Activated naive CD8-positive, alpha-beta T cell treated with anti-CD3 and anti-CD28 coated beads, Interleukin-2, amount 10 ng/mL, durations not matched to agents 7 days and 5 days (primary cell): ENCODE results near the gene WDR47. TPM values are rescaled to one million over a fixed set of nuclear protein-coding genes. Genes with fewer than 3 reads are reported as not detected.
A peak's percentile ranks its signal among the peaks of the same experiment; 100 is the strongest.
"Not testable (repeated sequence)": the region's sequence is repeated elsewhere in the genome, so short reads cannot be mapped to it uniquely, and the experiment has no call there.

Experiments used
- ATAC-seq: fragments of 150-1000 bp; cut with Tn5 transposase; one replicate; pipeline ENCODE4 v1.10.0; 2021; ENCODE audit warnings: low read depth, moderate library complexity
- POLR2A ChIA-PET: fragments of 350-600 bp; sonication (Branson Sonifier 250); formaldehyde crosslinking; loops from one replicate; lab custom pipeline; 2021; ENCODE audit warnings: antibody characterized with exemption; lab: Charles Lee
- DNase-seq: peaks from one replicate; pipeline ENCODE4 v3.0.0; 2021
- H3K27ac Mint-ChIP-seq: one replicate; pipeline ENCODE4 v1.8.0; 2022; ENCODE audit warnings: mild to moderate bottlenecking, mixed read lengths
- H3K27me3 Mint-ChIP-seq: one replicate; pipeline ENCODE4 v1.8.0; 2022; ENCODE audit warnings: mild to moderate bottlenecking, moderate library complexity, mixed read lengths
- H3K36me3 Mint-ChIP-seq: one replicate; pipeline ENCODE4 v1.8.0; 2021; ENCODE audit warnings: mild to moderate bottlenecking, mixed read lengths
- H3K4me1 Mint-ChIP-seq: one replicate; pipeline ENCODE4 v1.8.0; 2021; ENCODE audit warnings: mixed read lengths
- H3K4me3 Mint-ChIP-seq: one replicate; pipeline ENCODE4 v1.8.0; 2022; ENCODE audit warnings: mild to moderate bottlenecking, moderate library complexity, mixed read lengths
- H3K9me3 Mint-ChIP-seq: one replicate; pipeline ENCODE4 v1.8.0; 2021; ENCODE audit warnings: mixed read lengths
- total RNA-seq, 2 experiments: library from RNA; stranded (reverse); gene quantifications; one replicate each; pipeline ENCODE4 v1.2.3, GENCODE V29; 2021

WDR47 gene
- total RNA-seq, 2 experiments from 2014 or later, result 12.4 to 14.7 TPM

GRCh38 chr1:108949044-108949443 is 92.9 kb downstream of the WDR47 start:
- H3K9me3 Mint-ChIP-seq, result no peaks in the 10 kb centered on the region

GRCh38 chr1:108947871-108948525 is 93.9 kb downstream of the WDR47 start:
- ATAC-seq (no peak), DNase-seq (no peak)
- no peak overlapping the region for H3K27ac Mint-ChIP-seq
- POLR2A ChIA-PET, result no interaction called here
- H3K9me3 Mint-ChIP-seq, result no peaks in the 10 kb centered on the region
- no peak overlapping the region for H3K4me3 Mint-ChIP-seq
- no peaks in the 10 kb centered on the region for H3K27me3 Mint-ChIP-seq
- H3K4me1 Mint-ChIP-seq, result peaks cover 11% of the 10 kb centered on the region
- H3K36me3 Mint-ChIP-seq, result peaks cover 12% of the 10 kb centered on the region

More at GRCh38 chr1:108949044-108949443, 92.9 kb downstream of the WDR47 start:
- no peak overlapping the region for H3K4me3 Mint-ChIP-seq
- peaks cover 19% of the 10 kb centered on the region for H3K36me3 Mint-ChIP-seq
- H3K27me3 Mint-ChIP-seq, result no peaks in the 10 kb centered on the region
- ATAC-seq (no peak), DNase-seq (no peak)
- H3K4me1 Mint-ChIP-seq, result peaks cover 12% of the 10 kb centered on the region
- POLR2A ChIA-PET, result no interaction called here
- no peak overlapping the region for H3K27ac Mint-ChIP-seq

GRCh38 chr1:108936170-108936569 is 105.7 kb downstream of the WDR47 start:
- Mint-ChIP-seq H3K4me1 (no peaks in the 10 kb centered on the region), H3K4me3 (no peak overlapping the region), H3K9me3 (no peaks in the 10 kb centered on the region), H3K27me3 (no peaks in the 10 kb centered on the region), H3K27ac (no peak overlapping the region), H3K36me3 (peaks cover 14% of the 10 kb centered on the region)
- POLR2A ChIA-PET, result no interaction called here
- ATAC-seq (no peak), DNase-seq (no peak)

- ATAC-seq (no peak), DNase-seq (no peak)
- Mint-ChIP-seq H3K9me3 (no peaks in the 10 kb centered on the region), H3K27ac (no peak overlapping the region), H3K27me3 (no peaks in the 10 kb centered on the region), H3K36me3 (peaks cover 25% of the 10 kb centered on the region), H3K4me3 (no peak overlapping the region), H3K4me1 (no peaks in the 10 kb centered on the region)
- POLR2A ChIA-PET, result no interaction called here
These were observed 108.0 kb downstream of the WDR47 start for GRCh38 chr1:108933944-108934343.

GRCh38 chr1:108927565-108927964 is 114.3 kb downstream of the WDR47 start:
- not testable (repeated sequence) for H3K27me3 Mint-ChIP-seq, H3K9me3 Mint-ChIP-seq, H3K4me1 Mint-ChIP-seq, H3K4me3 Mint-ChIP-seq, DNase-seq, ATAC-seq, H3K27ac Mint-ChIP-seq
- POLR2A ChIA-PET, result interaction anchor here (0.6 kb wide), 1 partner anchor 173 kb away, joined by 3 read pairs; no protein-coding TSS in a partner anchor
- H3K36me3 Mint-ChIP-seq, result peaks cover 29% of the 10 kb centered on the region

GRCh38 chr1:108925920-108926319 is 116.0 kb downstream of the WDR47 start:
- ATAC-seq, result peak; percentile 84
- H3K36me3 Mint-ChIP-seq, result peaks cover 29% of the 10 kb centered on the region
- H3K27me3 Mint-ChIP-seq, result no peaks in the 10 kb centered on the region
- H3K4me1 Mint-ChIP-seq, result peaks cover 2% of the 10 kb centered on the region
- no peaks in the 10 kb centered on the region for H3K9me3 Mint-ChIP-seq
- POLR2A ChIA-PET, result interaction anchor here (0.7 to 1.0 kb wide), 2 partner anchors 114 to 420 kb away, joined by 3 read pairs; no protein-coding TSS in a partner anchor
- no peak overlapping the region for H3K27ac Mint-ChIP-seq
- H3K4me3 Mint-ChIP-seq, result no peak overlapping the region
- no peak for DNase-seq

Other genes with a start within 250 kb of the WDR47 start
- not detected for gene AKNAD1, start 185.0 kb downstream of the WDR47 start, total RNA-seq
- gene GPSM2, start 165.1 kb downstream of the WDR47 start, total RNA-seq, result 10 to 100 TPM; 27.9 to 34.2 TPM
- 10 to 100 TPM; 18.7 to 19.3 TPM for gene CLCC1, start 78.6 kb downstream of the WDR47 start, total RNA-seq
- gene TAF13, start 33.9 kb upstream of the WDR47 start, total RNA-seq, result 10 to 100 TPM; 17.3 to 19.0 TPM
- 10 to 100 TPM; 30.9 to 32.5 TPM for gene TMEM167B, start 48.7 kb upstream of the WDR47 start, total RNA-seq
- 1 to 10 TPM; 5.3 to 6.1 TPM for gene ELAPOR1, start 72.0 kb upstream of the WDR47 start, total RNA-seq
- gene SARS1, start 171.8 kb upstream of the WDR47 start, total RNA-seq, result 100 to 1,000 TPM; 176 to 184 TPM
- 1 to 10 TPM; 6.3 to 6.9 TPM for gene CELSR2, start 207.4 kb upstream of the WDR47 start, total RNA-seq
- 10 to 100 TPM; 27.9 to 30.5 TPM for gene PSRC1, start 241.0 kb upstream of the WDR47 start, total RNA-seq